Cardiac septum (tissue), 1 donor: ENCODE measurements around the gene ADISSP. TPM values are rescaled to one million over a fixed set of nuclear protein-coding genes. Genes with fewer than 3 reads are reported as not detected.
A peak's percentile ranks its signal among the peaks of the same experiment; 100 is the strongest.

Source experiments
- DNase-seq: peaks from one replicate; pipeline ENCODE4 v3.0.0-alpha.2; 2020; ENCODE audit warnings: low spot score
- intact Hi-C: fragments of 100-400 bp; cut with DNase I; formaldehyde crosslinking; loops from one replicate; pipeline ENCODE4 v1.14.0; 2022
- long read RNA-seq: library from polyadenylated mRNA; unstranded; transcript quantifications from one replicate; pipeline ENCODE4 v2.0.0, GENCODE V29; 2021
- total RNA-seq: library from RNA; stranded (reverse); fragmentation: NEBNext Ultra II Directional; extraction: Animal tissue kit (Norgen Biotek cat#: 25700); gene quantifications from one replicate; pipeline ENCODE4 v1.2.1, GENCODE V29; 2021
- donor health status: DM: no; HTN: no; CAD: no.

Gene ADISSP
- 9.9 TPM for total RNA-seq
- long read RNA-seq, transcript C20orf27-202 (6 exons, 1,886 nt): major isoform, 20 of 26 reads
- long read RNA-seq, partial matches to known transcripts: 4 of 26 reads
- long read RNA-seq, other reads (novel, unspliced or antisense): 1 of 26 reads

- peak; percentile 100 for DNase-seq
- intact Hi-C loops: loop anchor here (5.0 kb wide), 2 partner anchors 55 to 90 kb away; partner anchors contain the start of gene SIGLEC1
Measured at GRCh38 chr20:3767427-3768341, at the start of gene ADISSP. Gene ADISSP, minus strand, starts transcription at chr20:3767753. Its CDS starts 7,653 bp downstream, at chr20:3760100.

GRCh38 chr20:3815703-3816315 is 48.3 kb upstream of the ADISSP start:
- intact Hi-C loops: no loop called here
- DNase-seq: no peak

- intact Hi-C loops: no loop called here
- no peak for DNase-seq
Measured at GRCh38 chr20:3814928-3815495, 47.5 kb upstream of the ADISSP start.

GRCh38 chr20:3813848-3814581 is 46.5 kb upstream of the ADISSP start:
- no peak for DNase-seq
- intact Hi-C loops: no loop called here

GRCh38 chr20:3812975-3813847 is 45.7 kb upstream of the ADISSP start:
- DNase-seq: no peak
- intact Hi-C loops: no loop called here

GRCh38 chr20:3812259-3812681 is 44.7 kb upstream of the ADISSP start:
- intact Hi-C loops: no loop called here
- DNase-seq: no peak

GRCh38 chr20:3811467-3812258 is 44.1 kb upstream of the ADISSP start:
- intact Hi-C loops: loop anchor here (2.0 kb wide), 1 partner anchor 15 kb away; the partner anchor contains the start of gene CDC25B
- DNase-seq: peak; percentile 98

- intact Hi-C loops: no loop called here
- no peak for DNase-seq
Measured at GRCh38 chr20:3808544-3808943, 41.0 kb upstream of the ADISSP start.

- no peak for DNase-seq
- intact Hi-C loops: no loop called here
Measured at GRCh38 chr20:3804781-3805180, 37.2 kb upstream of the ADISSP start.

- intact Hi-C loops: no loop called here
- DNase-seq: no peak
Measured at GRCh38 chr20:3804254-3804751, 36.8 kb upstream of the ADISSP start.

GRCh38 chr20:3803854-3804253 is 36.3 kb upstream of the ADISSP start:
- intact Hi-C loops: no loop called here

GRCh38 chr20:3803289-3803688 is 35.7 kb upstream of the ADISSP start:
- no peak for DNase-seq
- intact Hi-C loops: no loop called here

More at GRCh38 chr20:3803854-3804253, 36.3 kb upstream of the ADISSP start:
- DNase-seq: no peak

GRCh38 chr20:3802524-3803239 is 35.1 kb upstream of the ADISSP start:
- DNase-seq: no peak
- intact Hi-C loops: no loop called here

GRCh38 chr20:3801846-3802245 is 34.3 kb upstream of the ADISSP start:
- DNase-seq: no peak
- intact Hi-C loops: no loop called here

- intact Hi-C loops: no loop called here
- no peak for DNase-seq
Measured at GRCh38 chr20:3801299-3801698, 33.7 kb upstream of the ADISSP start.

- intact Hi-C loops: no loop called here
- DNase-seq: no peak
Measured at GRCh38 chr20:3800878-3801260, 33.3 kb upstream of the ADISSP start.

GRCh38 chr20:3800256-3800877 is 32.8 kb upstream of the ADISSP start:
- no peak for DNase-seq
- intact Hi-C loops: no loop called here
